K562 (cell line): ENCODE data around the gene KCNK6. TPM values are rescaled to one million over a fixed set of nuclear protein-coding genes. Genes with fewer than 3 reads are reported as not detected.
A peak's percentile ranks its signal among the peaks of the same experiment; 100 is the strongest.

Experiments
- ATF2 ChIP-seq: sonication (generic); formaldehyde crosslinking; IDR thresholded peaks from 2 replicates; pipeline ENCODE4 v1.8.1; 2022; ENCODE audit warnings: missing genetic modification reagents
- CBX3 ChIP-seq, 2 experiments: IDR thresholded peaks; 1 replicate in 1 of 2; 2 replicates in 1 of 2; pipeline ENCODE4 v1.6.1; 2012; ENCODE audit warnings: inconsistent platforms in 2 of 2, low read length in 2 of 2, borderline replicate concordance in 1 of 2, control low read depth in 1 of 2
- DMBX1 ChIP-seq: fragments of 250-450 bp; sonication (Bioruptor Pico); IDR thresholded peaks from 2 replicates; pipeline ENCODE4 v1.8.0; 2022; ENCODE audit warnings: inconsistent platforms, mild to moderate bottlenecking, moderate library complexity, borderline replicate concordance
- ESRRB ChIP-seq: fragments of 250-450 bp; sonication (Bioruptor Pico); IDR thresholded peaks from 2 replicates; pipeline ENCODE4 v1.5.0; 2020; ENCODE audit warnings: mild to moderate bottlenecking, moderate library complexity, borderline replicate concordance
- GTF2A2 ChIP-seq: IDR thresholded peaks from 2 replicates; pipeline ENCODE4 v1.6.1; 2016; ENCODE audit warnings: mild to moderate bottlenecking, missing genetic modification characterization, missing compliant biosample characterization
- GTF2E2 ChIP-seq: fragments of 200-800 bp; sonication (Bioruptor generic); IDR thresholded peaks from 2 replicates; pipeline ENCODE4 v1.6.1; 2016; ENCODE audit warnings: missing genetic modification characterization, missing compliant biosample characterization
- HDGF ChIP-seq: fragments of 450-650 bp; IDR thresholded peaks from 2 replicates; pipeline ENCODE4 v1.6.1; 2016
- KDM1A ChIP-seq, 2 experiments: fragments of 450-650 bp; IDR thresholded peaks; 2 replicates each; pipeline ENCODE4 v1.6.1; 2016; ENCODE audit warnings: mild to moderate bottlenecking in 2 of 2
- KDM2B ChIP-seq: fragments of 250-450 bp; sonication (Bioruptor Pico); IDR thresholded peaks from 2 replicates; pipeline ENCODE4 v1.8.0; 2021; ENCODE audit warnings: mild to moderate bottlenecking, moderate library complexity
- MAX ChIP-seq: sonication (generic); formaldehyde crosslinking; IDR thresholded peaks from 2 replicates; pipeline ENCODE4 v1.9.0; 2022; ENCODE audit warnings: mild to moderate bottlenecking, missing genetic modification reagents
- MEF2D ChIP-seq: conservative IDR thresholded peaks from 2 replicates; pipeline ENCODE4 v1.6.1; 2016; ENCODE audit warnings: low read depth, missing genetic modification characterization, missing compliant biosample characterization
- MYC ChIP-seq, 2 experiments: fragments of 250-450 bp in 1 of 2; sonication (Bioruptor Pico) in 1 of 2; IDR thresholded peaks; 2 replicates each; pipeline versions ENCODE4 v1.5.1 to v1.6.1; 2012 to 2021; ENCODE audit warnings: low read depth in 2 of 2, borderline replicate concordance in 1 of 2, improper control_type of control experiment in 1 of 2, low read length in 1 of 2, mild to moderate bottlenecking in 1 of 2, moderate library complexity in 1 of 2
- NBN ChIP-seq: fragments of 450-650 bp; IDR thresholded peaks from 2 replicates; pipeline ENCODE4 v1.6.1; 2016; ENCODE audit warnings: low read depth, mild to moderate bottlenecking
- NONO ChIP-seq, 2 experiments: fragments of 200-400 bp in 1 of 2; fragments of 450-650 bp in 1 of 2; formaldehyde crosslinking in 1 of 2; IDR thresholded peaks; 2 replicates each; pipeline ENCODE4 v1.6.1; 2017; ENCODE audit warnings: low read depth in 2 of 2, mild to moderate bottlenecking in 2 of 2, moderate library complexity in 2 of 2, low read length in 1 of 2
- NR2C2 ChIP-seq, 2 experiments: fragments of 200-800 bp in 1 of 2; sonication (Bioruptor generic) in 1 of 2; sonication (generic) in 1 of 2; formaldehyde crosslinking in 1 of 2; IDR thresholded peaks; 2 replicates each; pipeline versions ENCODE4 v1.6.1 to v1.8.0; 2016 to 2022; ENCODE audit warnings: mild to moderate bottlenecking in 1 of 2, missing compliant biosample characterization in 1 of 2, missing genetic modification characterization in 1 of 2, missing genetic modification reagents in 1 of 2
- PTTG1 ChIP-seq: fragments of 450-650 bp; IDR thresholded peaks from 2 replicates; pipeline ENCODE4 v1.6.1; 2016; ENCODE audit warnings: low read depth, mild to moderate bottlenecking, missing genetic modification characterization, missing compliant biosample characterization
- RBM17 ChIP-seq: fragments of 200-400 bp; formaldehyde crosslinking; IDR thresholded peaks from 2 replicates; pipeline ENCODE4 v1.6.1; 2017; ENCODE audit warnings: low read depth, mild to moderate bottlenecking, low read length, borderline replicate concordance
- RBM25 ChIP-seq: fragments of 200-400 bp; formaldehyde crosslinking; IDR thresholded peaks from 2 replicates; pipeline ENCODE4 v1.6.1; 2018; ENCODE audit warnings: low read length, low read depth, moderate library complexity; ENCODE audit not compliant: severe bottlenecking
- SMAD4 ChIP-seq: fragments of 250-450 bp; sonication (Bioruptor Pico); conservative IDR thresholded peaks from 2 replicates; pipeline ENCODE4 v1.8.0; 2021; ENCODE audit warnings: inconsistent platforms, mild to moderate bottlenecking, moderate library complexity
- SNIP1 ChIP-seq: fragments of 450-650 bp; IDR thresholded peaks from 2 replicates; pipeline ENCODE4 v1.7.1; 2017; ENCODE audit warnings: low read depth, mild to moderate bottlenecking
- ZFP36 ChIP-seq: fragments of 150-350 bp; IDR thresholded peaks from 2 replicates; pipeline ENCODE4 v1.6.1; 2018; ENCODE audit warnings: low read length, low read depth; ENCODE audit not compliant: partially characterized antibody
- ZNF324 ChIP-seq: fragments of 250-450 bp; sonication (Bioruptor Pico); IDR thresholded peaks from 2 replicates; pipeline ENCODE4 v1.4.0; 2020; ENCODE audit warnings: mild to moderate bottlenecking
- ZNF780A ChIP-seq: fragments of 250-450 bp; sonication (Bioruptor Pico); IDR thresholded peaks from 2 replicates; pipeline ENCODE4 v1.5.0; 2021; ENCODE audit warnings: mild to moderate bottlenecking
- polyA plus RNA-seq, 8 experiments: library from polyadenylated mRNA; depleted of rRNA in 4 of 8; stranded (reverse) in 5 of 8; unstranded in 3 of 8; fragments of >200 nt; fragmentation: Nextera tagmentation in 2 of 8; fragmentation: Illumina TruSeq in 1 of 8; extraction: Ambion mirVana in 2 of 8; extraction: Trizol in 1 of 8; gene quantifications; 2 replicates each; pipeline versions ENCODE4 v1.2.1 to v1.2.3, GENCODE V29; 2011 to 2014; ENCODE audit warnings: inconsistent platforms in 1 of 8, missing spikeins in 1 of 8
- total RNA-seq, 7 experiments: library from RNA; depleted of rRNA in 6 of 7; stranded (reverse); fragments of >200 nt in 6 of 7; fragmentation: Illumina TruSeq in 2 of 7; extraction: Trizol in 2 of 7; gene quantifications; 2 replicates each; pipeline versions ENCODE4 v1.2.1 to v1.2.3, GENCODE V29; 2011 to 2021; ENCODE audit warnings: low replicate concordance in 1 of 7
- TF ChIP-seq, protein P1 (sequence below): fragments of 450-650 bp; IDR thresholded peaks from 2 replicates; pipeline ENCODE4 v1.6.1; 2017; ENCODE audit warnings: antibody characterized with exemption, mild to moderate bottlenecking

KCNK6 gene
- total and polyA plus RNA-seq, 9 of the 15 experiments (the other 6 are each of a cell fraction or from before 2014, with no cell fraction given) = 0.05 to 0.42 (median 0.15) TPM

DNA sequence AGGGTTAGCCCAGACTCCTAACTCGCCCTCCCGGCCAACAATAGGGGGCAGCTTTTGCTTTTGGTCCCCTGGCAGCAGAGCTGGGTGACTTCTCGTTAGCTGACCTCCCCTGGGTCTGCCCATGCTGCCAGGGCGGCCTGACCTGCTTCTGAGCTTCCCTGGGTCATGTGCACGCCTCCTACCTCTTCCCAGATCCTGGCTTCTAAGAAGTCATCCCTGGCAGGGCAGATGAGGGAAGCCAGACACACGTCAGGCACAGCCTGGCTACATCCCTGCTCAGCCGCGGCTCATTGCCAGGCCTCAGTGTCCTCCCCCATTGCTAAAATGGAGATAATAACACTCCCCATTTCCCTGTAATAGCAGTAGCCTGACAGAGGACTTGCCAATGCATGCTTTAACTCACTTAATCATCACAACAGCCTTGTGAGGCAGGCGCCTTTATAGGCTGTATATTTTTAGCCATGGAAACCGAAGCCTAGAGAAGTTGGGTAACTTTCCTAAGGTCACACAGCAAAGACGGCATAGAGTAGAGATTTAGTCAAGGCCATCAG, 2.1 kb downstream of the KCNK6 start (continued):
- TF ChIP-seq, protein P1, sequence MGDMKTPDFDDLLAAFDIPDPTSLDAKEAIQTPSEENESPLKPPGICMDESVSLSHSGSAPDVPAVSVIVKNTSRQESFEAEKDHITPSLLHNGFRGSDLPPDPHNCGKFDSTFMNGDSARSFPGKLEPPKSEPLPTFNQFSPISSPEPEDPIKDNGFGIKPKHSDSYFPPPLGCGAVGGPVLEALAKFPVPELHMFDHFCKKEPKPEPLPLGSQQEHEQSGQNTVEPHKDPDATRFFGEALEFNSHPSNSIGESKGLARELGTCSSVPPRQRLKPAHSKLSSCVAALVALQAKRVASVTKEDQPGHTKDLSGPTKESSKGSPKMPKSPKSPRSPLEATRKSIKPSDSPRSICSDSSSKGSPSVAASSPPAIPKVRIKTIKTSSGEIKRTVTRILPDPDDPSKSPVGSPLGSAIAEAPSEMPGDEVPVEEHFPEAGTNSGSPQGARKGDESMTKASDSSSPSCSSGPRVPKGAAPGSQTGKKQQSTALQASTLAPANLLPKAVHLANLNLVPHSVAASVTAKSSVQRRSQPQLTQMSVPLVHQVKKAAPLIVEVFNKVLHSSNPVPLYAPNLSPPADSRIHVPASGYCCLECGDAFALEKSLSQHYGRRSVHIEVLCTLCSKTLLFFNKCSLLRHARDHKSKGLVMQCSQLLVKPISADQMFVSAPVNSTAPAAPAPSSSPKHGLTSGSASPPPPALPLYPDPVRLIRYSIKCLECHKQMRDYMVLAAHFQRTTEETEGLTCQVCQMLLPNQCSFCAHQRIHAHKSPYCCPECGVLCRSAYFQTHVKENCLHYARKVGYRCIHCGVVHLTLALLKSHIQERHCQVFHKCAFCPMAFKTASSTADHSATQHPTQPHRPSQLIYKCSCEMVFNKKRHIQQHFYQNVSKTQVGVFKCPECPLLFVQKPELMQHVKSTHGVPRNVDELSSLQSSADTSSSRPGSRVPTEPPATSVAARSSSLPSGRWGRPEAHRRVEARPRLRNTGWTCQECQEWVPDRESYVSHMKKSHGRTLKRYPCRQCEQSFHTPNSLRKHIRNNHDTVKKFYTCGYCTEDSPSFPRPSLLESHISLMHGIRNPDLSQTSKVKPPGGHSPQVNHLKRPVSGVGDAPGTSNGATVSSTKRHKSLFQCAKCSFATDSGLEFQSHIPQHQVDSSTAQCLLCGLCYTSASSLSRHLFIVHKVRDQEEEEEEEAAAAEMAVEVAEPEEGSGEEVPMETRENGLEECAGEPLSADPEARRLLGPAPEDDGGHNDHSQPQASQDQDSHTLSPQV = peak; percentile 58; the same call in 1 of the 2 replicates
- TF ChIP-seq RBM25 = peak; percentile 72
- no peak for TF ChIP-seq ZNF324 (CRISPR knock-in tag)
- TF ChIP-seq MYC (IDR thresholded peaks at IDR 0.05; ENCODE audit: low read depth, low read length) = no peak
- no peak for TF ChIP-seq MYC (CRISPR knock-in tag; IDR thresholded peaks at IDR 0.05; ENCODE audit: borderline replicate concordance, low read depth)
- TF ChIP-seq ZFP36 = peak; percentile 72
- TF ChIP-seq GTF2A2 (tag) = no peak
- TF ChIP-seq KDM1A (IDR thresholded peaks at IDR 0.05) = peak; percentile 33 to 70
- TF ChIP-seq PTTG1 (tag) = no peak
- TF ChIP-seq NR2C2 (CRISPR knock-in tag; IDR thresholded peaks at IDR 0.05) = no peak
- no peak for TF ChIP-seq NR2C2 (tag; IDR thresholded peaks at IDR 0.05)
- peak in 1 of 2 experiments; percentile 24; a peak in 1 of 3 replicates for TF ChIP-seq CBX3 (IDR thresholded peaks at IDR 0.05; ENCODE audit: borderline replicate concordance in 1 of 2, low read length in 2 of 2)
- TF ChIP-seq HDGF = no peak
- TF ChIP-seq MEF2D (tag) = no peak
- TF ChIP-seq KDM2B (CRISPR knock-in tag) = no peak
- no peak for TF ChIP-seq RBM17
- no peak for TF ChIP-seq ESRRB (CRISPR knock-in tag)
- TF ChIP-seq SMAD4 = 0 out of 2 replicates have a peak, but pooled peaks have one; percentile 46
- TF ChIP-seq SNIP1 = no peak
- no peak for TF ChIP-seq MAX (CRISPR knock-in tag)
- TF ChIP-seq NONO (IDR thresholded peaks at IDR 0.05; ENCODE audit: low read depth in 2 of 2, low read length in 1 of 2) = no peak
- TF ChIP-seq ZNF780A = no peak
- no peak for TF ChIP-seq DMBX1
- no peak for TF ChIP-seq NBN
- no peak for TF ChIP-seq GTF2E2 (tag)
- no peak for TF ChIP-seq ATF2
